Panc1 (cell line): ENCODE data around the gene CBY3. TPM values are rescaled to one million over a fixed set of nuclear protein-coding genes. Genes with fewer than 3 reads are reported as not detected.
"Not testable (repeated sequence)": the region's sequence is repeated elsewhere in the genome, so short reads cannot be mapped to it uniquely, and the experiment has no call there.

Experiments used
- ATAC-seq: fragments of 200-7000 bp; cut with Tn5 transposase; 2 replicates; pipeline ENCODE4 v1.9.1; 2020; ENCODE audit warnings: mild to moderate bottlenecking, moderate library complexity
- BruUV-seq: library from RNA; stranded (reverse); fragments of 400-500 nt; replicated peaks from 2 replicates; lab custom pipeline; 2021; lab: Mats Ljungman, UMichigan
- CTCF ChIA-PET: fragments of 300-600 bp; sonication (Branson Sonifier 250); formaldehyde crosslinking; loops from one replicate; lab custom pipeline; 2022; ENCODE audit warnings: antibody characterized with exemption; lab: Charles Lee
- POLR2A ChIA-PET: fragments of 300-600 bp; sonication (Branson Sonifier 250); formaldehyde crosslinking; loops from one replicate; lab custom pipeline; 2022; ENCODE audit warnings: antibody characterized with exemption; lab: Charles Lee
- DNase-seq: peaks from one replicate; pipeline ENCODE4 v3.0.0-alpha.2; 2010; ENCODE audit warnings: low read depth, low spot score
- H3K27ac ChIP-seq: 2 replicates; pipeline ENCODE4 v1.5.1; 2011; ENCODE audit warnings: mild to moderate bottlenecking, low read length, inconsistent platforms
- H3K27me3 ChIP-seq: fragments of 200-500 bp; sonication (Bioruptor generic); 2 replicates; pipeline ENCODE4 v1.6.0; 2014; ENCODE audit warnings: low read length, inconsistent platforms; ENCODE audit not compliant: control insufficient read depth, insufficient read depth
- H3K36me3 ChIP-seq: fragments of 200-500 bp; sonication (Bioruptor generic); 2 replicates; pipeline ENCODE4 v1.5.1; 2014; ENCODE audit warnings: inconsistent platforms, mild to moderate bottlenecking, low read length, moderate library complexity; ENCODE audit not compliant: control insufficient read depth, insufficient read depth
- H3K4me1 ChIP-seq: 2 replicates; pipeline ENCODE4 v1.5.1; 2011; ENCODE audit warnings: inconsistent platforms, mild to moderate bottlenecking, low read length, moderate library complexity; ENCODE audit not compliant: control insufficient read depth, insufficient read depth
- H3K4me3 ChIP-seq, 2 experiments: 2 replicates each; pipeline ENCODE4 v1.5.1; 2011 to 2012; ENCODE audit warnings: low read depth in 2 of 2, low read length in 2 of 2, mild to moderate bottlenecking in 2 of 2, inconsistent platforms in 1 of 2, moderate library complexity in 1 of 2
- H3K9me3 ChIP-seq: fragments of 200-500 bp; sonication (Bioruptor generic); 2 replicates; pipeline ENCODE4 v1.5.1; 2014; ENCODE audit warnings: low read depth, mild to moderate bottlenecking, inconsistent platforms, low read length, moderate library complexity; ENCODE audit not compliant: control insufficient read depth, insufficient read depth
- CTCF ChIP-seq: fragments of 450-650 bp; IDR thresholded peaks from 2 replicates; pipeline ENCODE4 v1.5.1; 2017; ENCODE audit warnings: mild to moderate bottlenecking
- POLR2AphosphoS5 ChIP-seq: IDR thresholded peaks from 2 replicates; pipeline ENCODE4 v1.6.1; 2012; ENCODE audit warnings: mild to moderate bottlenecking, low read depth, low read length, moderate library complexity
- REST ChIP-seq, 2 experiments: IDR thresholded peaks; 2 replicates each; pipeline ENCODE4 v1.6.1; 2011 to 2012; ENCODE audit warnings: low read depth in 2 of 2, control low read depth in 1 of 2, low read length in 1 of 2, mild to moderate bottlenecking in 1 of 2, moderate library complexity in 1 of 2; ENCODE audit not compliant: insufficient read depth in 1 of 2
- SIN3A ChIP-seq: IDR thresholded peaks from 2 replicates; pipeline ENCODE4 v1.6.1; 2012; ENCODE audit warnings: low read depth, mild to moderate bottlenecking, low read length, moderate library complexity, borderline replicate concordance; ENCODE audit not compliant: insufficient read depth
- TCF7L2 ChIP-seq: IDR thresholded peaks from 2 replicates; pipeline ENCODE4 v1.6.1; 2011; ENCODE audit warnings: mild to moderate bottlenecking, low read depth, low read length, inconsistent platforms
- in situ Hi-C: cut with HindIII; loops from 2 replicates; pipeline ENCODE4 v1.10.0; 2016; ENCODE audit warnings: low sequenced_read_pairs, low pct_unique_long_range_greater_than_20kb
- intact Hi-C: fragments of 100-400 bp; cut with micrococcal nuclease; formaldehyde crosslinking; loops from one replicate; pipeline ENCODE4 v1.10.0; 2022; ENCODE audit not compliant: unreplicated experiment
- total RNA-seq: library from RNA; stranded (reverse); gene quantifications from one replicate; pipeline ENCODE4 v1.2.1, GENCODE V29; 2021; ENCODE audit not compliant: unreplicated experiment

CBY3 gene
- total RNA-seq, 1 experiment from 2014 or later: 0.39 TPM

GRCh38 chr5:179650245-179650644, 30.6 kb downstream of the CBY3 start:
- BruUV-seq, H3K27me3 ChIP-seq, CTCF ChIA-PET, ATAC-seq, H3K36me3 ChIP-seq, H3K27ac ChIP-seq, H3K4me3 ChIP-seq, H3K9me3 ChIP-seq, intact Hi-C loops, H3K4me1 ChIP-seq, in situ Hi-C loops, POLR2A ChIA-PET, DNase-seq: not testable (repeated sequence)

GRCh38 chr5:179649166-179649703, 31.6 kb downstream of the CBY3 start:
- intact Hi-C loops, H3K27me3 ChIP-seq, POLR2A ChIA-PET, H3K4me1 ChIP-seq, DNase-seq, in situ Hi-C loops, BruUV-seq, H3K9me3 ChIP-seq, H3K27ac ChIP-seq, ATAC-seq, H3K36me3 ChIP-seq, CTCF ChIA-PET, H3K4me3 ChIP-seq: not testable (repeated sequence)

GRCh38 chr5:179648410-179648809, 32.4 kb downstream of the CBY3 start:
- BruUV-seq: no TSS peak
- Histone ChIP-seq H3K36me3 (no peaks in the 10 kb centered on the region), H3K4me1 (no peaks in the 10 kb centered on the region), H3K27ac (no peak overlapping the region), H3K4me3 (no peak overlapping the region), H3K9me3 (no peaks in the 10 kb centered on the region), H3K27me3 (no peaks in the 10 kb centered on the region; the same call in 1 of the 2 replicates)
- TF ChIP-seq CTCF (no peak), SIN3A (no peak), TCF7L2 (no peak), REST (IDR thresholded peaks at IDR 0.05; ENCODE audit: insufficient read depth in 1 of 2, low read depth in 2 of 2, low read length in 1 of 2) (no peak), POLR2AphosphoS5 (no peak)
- ATAC-seq (no peak), DNase-seq (no peak)
- ChIA-PET CTCF (no interaction called here), POLR2A (no interaction called here)
- intact Hi-C loops: no loop called here
- in situ Hi-C loops: no loop called here

- ATAC-seq: peak; percentile 58
- DNase-seq, POLR2A ChIA-PET, CTCF ChIA-PET, H3K9me3 ChIP-seq, BruUV-seq, H3K4me3 ChIP-seq, H3K27me3 ChIP-seq, H3K27ac ChIP-seq, intact Hi-C loops, in situ Hi-C loops, H3K36me3 ChIP-seq, H3K4me1 ChIP-seq: not testable (repeated sequence)
Measured at GRCh38 chr5:179644766-179645165, 36.1 kb downstream of the CBY3 start.

- ATAC-seq, intact Hi-C loops: not testable (repeated sequence)
Measured at GRCh38 chr5:179643141-179643920, 37.5 kb downstream of the CBY3 start.

More at GRCh38 chr5:179643141-179643920, 37.5 kb downstream of the CBY3 start:
- in situ Hi-C loops, H3K36me3 ChIP-seq, H3K9me3 ChIP-seq, POLR2A ChIA-PET, DNase-seq, CTCF ChIA-PET, H3K4me3 ChIP-seq, H3K4me1 ChIP-seq, H3K27ac ChIP-seq, H3K27me3 ChIP-seq, BruUV-seq: not testable (repeated sequence)
